NCI-H128 (cell line): ENCODE data around the gene ZDHHC5.
A peak's percentile ranks its signal among the peaks of the same experiment; 100 is the strongest.
"Not testable (repeated sequence)": the region's sequence is repeated elsewhere in the genome, so short reads cannot be mapped to it uniquely, and the experiment has no call there.

Source experiments
- DNase-seq: peaks from one replicate; lab custom pipeline; 2025; ENCODE audit not compliant: unreplicated experiment; lab: John Stamatoyannopoulos, UW

The ZDHHC5 gene

DNA sequence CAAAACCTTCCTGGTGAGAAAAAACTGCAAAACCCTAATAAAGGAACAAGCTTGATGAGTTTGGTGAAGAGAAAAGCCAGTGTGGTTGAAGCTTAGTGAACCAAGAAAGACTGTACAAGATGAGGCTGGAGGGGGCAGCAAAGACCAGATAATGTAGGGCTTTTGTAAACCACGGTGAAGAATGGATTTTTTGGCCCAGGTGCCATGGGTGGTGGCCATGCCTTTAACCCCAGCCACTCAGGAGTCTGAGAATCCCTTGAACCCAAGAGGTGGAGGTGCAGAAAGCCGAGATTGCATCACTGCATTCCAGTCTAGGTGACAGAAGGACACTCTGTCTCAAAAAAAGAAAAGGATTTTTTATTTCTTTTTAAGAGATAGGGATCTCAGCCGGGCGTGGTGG lies 5.0 kb upstream of the ZDHHC5 start:
- DNase-seq, result no peak

DNA sequence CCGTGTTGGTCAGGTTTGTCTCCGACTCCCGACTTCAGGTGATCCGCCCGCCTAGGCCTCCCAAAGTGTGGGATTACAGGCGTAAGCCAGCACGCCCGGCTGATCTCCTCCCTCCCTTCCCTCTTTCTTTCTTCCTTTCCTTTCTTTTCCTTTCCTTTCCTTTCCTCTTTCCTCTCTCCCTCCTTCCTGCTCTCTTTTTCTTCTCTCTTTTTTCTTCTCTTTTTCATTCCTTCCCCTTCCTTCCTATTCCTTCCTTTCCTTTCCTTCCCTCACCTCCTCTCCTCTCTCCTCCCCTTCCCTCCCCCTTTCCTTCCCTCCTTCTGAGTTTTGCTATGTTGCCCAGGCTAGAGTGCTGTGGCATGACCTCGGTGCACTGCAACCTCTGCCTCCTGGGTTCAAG lies 3.9 kb upstream of the ZDHHC5 start:
- DNase-seq, result no peak

DNA sequence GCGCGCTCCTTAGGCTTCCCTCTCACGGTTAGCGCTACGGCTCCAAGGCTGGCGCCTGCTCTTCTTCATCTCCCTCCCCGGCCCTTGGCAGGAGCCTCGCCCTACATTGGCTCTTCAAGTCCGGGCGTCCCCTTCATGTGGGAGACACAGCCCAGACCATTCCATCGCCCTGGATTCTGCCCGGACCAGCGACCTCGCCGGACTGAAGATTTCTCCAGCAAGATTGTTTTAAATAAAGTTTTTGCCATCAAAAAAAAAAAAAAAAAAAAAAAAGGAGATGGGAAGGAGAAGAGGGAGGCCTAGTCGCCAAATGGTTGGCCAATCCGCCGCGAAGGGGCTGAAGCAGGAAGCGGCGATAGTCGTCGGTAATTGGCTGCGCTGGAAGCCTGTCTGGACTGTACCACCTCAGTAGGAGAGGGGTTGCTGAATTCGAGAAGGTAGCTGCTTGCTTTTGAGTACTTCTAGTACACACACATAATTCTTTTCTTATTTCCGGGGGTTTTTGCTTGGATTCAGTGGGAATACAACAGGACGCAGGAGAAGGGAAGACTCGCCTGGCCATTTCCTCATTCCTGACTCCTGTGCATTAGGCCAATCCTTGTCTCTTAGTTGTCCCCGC lies 688 bp upstream of the ZDHHC5 start:
- DNase-seq, result peak; percentile 96

DNA sequence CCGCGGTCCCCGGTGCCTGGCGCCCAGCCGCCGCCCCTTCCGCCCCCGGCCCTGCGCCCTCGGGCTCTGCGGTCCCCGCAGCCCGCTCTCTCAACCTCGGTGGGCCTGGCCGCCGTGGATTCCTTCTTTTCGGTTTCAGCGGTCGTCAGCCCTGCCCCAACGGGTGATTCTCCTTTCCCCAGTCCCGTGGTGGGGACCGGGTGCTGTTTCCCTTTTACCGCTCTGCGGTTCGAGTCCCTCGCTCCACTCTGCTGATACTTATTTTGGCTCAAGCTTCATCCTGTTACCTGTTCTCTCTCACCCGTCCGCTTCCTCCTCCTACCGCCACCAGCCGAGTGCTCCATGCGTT lies 494 bp downstream of the ZDHHC5 start:
- no peak for DNase-seq

DNA sequence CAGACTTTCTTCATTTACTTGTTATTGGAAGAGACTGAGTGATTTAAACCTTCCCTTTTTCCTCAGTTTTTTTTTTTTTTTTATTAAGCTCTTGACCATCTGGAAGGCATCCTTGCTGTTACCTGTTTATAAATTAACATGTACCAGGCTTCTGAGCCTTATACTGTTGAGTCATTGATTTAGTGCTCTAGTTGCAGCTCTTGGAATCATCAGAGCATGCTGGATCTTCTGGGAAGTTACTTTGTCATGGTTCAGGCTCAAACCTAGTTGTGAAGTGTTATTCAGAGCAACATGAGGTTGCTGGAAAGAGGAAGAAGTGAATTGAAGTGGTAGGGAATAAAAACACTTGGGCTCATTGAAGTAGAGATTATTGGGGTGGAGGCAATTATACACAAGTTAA lies 6.3 kb downstream of the ZDHHC5 start:
- no peak for DNase-seq

DNA sequence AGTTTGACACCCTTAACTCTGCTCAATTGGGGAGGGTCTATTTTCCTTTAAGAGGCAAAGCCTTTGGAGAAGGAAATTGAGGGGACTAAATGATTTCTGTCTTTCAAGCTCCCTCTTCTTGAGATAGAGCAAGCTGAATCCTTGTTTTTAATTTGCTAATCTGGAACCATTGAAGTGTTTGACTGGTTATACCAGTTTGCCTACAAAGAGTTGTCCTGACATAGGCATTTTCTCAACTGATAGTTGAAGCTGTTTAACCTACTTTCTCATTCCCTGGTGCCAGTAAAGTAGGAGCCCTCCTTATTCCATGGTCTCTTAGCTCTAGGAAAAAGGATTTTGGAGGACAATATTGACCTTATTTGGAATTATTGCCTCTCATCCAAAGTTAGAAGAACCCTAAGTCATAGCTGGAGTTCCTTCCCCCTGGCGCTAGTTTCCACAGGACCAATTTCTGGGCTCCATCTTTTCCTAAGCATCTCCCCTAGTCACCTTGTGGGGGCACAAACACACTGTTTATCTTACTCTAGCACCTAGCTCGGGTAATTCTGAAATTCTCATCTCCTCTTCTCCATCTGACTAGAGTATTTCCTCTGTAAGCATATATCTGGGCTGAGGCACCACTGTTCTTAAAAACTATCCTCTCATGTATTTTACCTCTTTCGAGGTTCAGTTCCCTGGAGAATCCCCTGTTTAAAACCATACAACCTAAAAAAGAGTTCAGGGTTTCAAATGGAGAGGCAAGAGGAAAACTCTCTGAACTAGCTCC lies 7.4 kb downstream of the ZDHHC5 start:
- no peak for DNase-seq

DNA sequence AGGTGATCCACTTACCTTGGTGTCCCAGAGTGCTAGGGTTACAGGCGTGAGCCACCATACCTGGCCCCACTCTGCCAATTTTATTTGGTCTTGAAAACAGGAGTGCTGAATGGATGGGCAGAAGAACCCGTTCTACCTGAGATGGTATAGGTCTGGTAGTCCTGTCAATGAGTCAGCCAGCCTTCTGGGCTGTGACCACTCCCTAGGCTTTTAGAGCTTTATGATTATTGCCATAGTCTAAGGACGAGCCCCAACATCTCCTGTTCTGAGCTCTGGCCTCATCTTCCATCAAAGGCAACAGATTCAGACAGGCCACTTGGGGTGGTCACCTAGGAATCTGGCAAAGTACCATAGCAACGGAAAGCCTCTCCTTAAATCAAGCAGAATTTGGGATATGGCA lies 11.5 kb downstream of the ZDHHC5 start:
- DNase-seq, result no peak

DNA sequence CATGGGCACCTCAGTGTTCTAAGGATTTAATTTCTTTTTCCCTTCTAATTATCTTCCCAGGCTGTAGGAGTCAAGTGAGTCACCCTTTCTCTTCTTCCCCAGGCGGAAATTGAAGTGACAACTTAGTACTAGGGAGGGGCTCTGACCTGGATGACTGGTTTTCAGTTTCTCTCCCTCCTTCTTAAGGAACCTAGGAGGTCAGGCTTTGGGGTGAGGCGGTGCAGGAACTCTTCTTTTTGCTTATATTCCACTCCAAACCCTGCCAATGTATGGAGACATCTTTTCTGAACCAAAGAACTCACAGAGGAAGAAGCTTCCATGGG lies 12.6 kb downstream of the ZDHHC5 start:
- no peak for DNase-seq

DNA sequence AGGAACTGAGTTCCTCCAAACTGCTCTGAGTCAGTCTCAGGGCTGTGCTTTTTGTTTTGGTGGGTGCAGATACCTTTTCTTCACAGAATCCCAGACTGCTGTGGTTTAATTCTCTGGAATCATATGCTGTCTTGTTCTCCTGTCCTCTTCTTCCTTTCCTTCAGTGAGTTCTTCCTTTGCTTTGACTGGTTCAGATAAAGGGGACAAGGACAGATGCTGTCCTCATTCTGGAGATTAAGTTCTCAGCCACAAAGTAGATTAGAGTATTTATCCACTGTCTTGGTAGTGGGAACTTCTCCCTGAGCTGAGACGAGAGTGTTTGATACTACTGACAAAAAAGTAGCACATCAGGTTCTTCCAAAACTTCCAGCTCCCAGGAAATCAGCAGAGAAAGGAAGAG lies 13.3 kb downstream of the ZDHHC5 start:
- DNase-seq, result no peak

DNA sequence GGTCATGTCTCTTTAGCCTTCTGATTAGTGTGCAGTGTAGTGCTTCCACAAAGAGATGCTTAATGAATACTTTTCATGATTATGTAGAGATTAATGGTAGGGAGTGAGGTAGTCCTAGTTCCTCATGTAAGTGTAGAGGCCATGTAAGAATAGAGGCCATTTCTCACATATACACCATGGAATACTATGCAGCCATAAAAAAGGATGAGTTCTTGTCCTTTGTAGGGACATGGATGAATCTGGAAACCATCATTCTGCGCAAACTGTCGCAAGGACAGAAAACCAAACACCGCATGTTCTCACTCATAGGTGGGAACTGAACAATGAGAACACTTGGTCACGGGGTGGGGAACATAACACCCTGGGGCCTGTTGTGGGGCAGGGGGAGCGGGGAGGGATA lies 22.6 kb downstream of the ZDHHC5 start:
- not testable (repeated sequence) for DNase-seq

DNA sequence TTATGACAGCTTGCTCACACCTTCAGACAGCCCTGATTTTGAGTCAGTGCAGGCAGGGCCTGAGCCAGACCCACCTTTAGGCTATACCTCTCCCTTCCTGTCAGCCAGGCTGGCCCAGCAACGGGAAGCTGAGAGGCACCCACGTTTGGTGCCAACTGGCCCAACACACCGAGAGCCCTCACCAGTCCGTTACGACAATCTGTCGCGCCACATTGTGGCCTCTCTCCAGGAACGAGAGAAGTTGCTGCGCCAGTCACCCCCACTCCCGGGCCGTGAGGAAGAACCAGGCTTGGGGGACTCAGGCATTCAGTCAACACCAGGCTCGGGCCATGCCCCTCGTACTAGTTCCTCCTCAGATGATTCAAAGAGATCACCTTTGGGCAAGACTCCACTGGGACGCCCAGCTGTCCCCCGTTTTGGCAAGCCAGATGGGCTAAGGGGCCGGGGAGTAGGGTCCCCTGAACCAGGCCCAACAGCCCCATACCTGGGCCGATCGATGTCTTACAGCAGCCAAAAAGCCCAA lies 31.0 kb downstream of the ZDHHC5 start:
- DNase-seq, result no peak

DNA sequence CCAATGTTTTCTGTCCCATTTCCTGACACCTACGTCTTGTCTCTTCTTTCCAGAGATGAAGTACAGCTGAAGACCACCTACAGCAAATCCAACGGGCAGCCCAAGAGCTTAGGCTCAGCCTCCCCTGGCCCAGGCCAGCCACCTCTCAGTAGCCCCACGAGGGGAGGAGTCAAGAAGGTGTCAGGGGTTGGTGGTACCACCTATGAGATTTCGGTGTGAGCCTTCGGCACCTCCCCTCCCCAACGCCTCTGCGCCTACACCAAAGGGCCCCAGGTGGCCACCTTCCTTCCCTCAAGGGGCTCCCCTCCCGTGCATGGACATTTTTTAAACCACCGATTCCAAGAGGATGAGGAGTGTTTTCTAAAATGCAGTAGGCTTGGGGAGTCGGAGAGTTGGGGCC lies 31.9 kb downstream of the ZDHHC5 start:
- no peak for DNase-seq

DNA sequence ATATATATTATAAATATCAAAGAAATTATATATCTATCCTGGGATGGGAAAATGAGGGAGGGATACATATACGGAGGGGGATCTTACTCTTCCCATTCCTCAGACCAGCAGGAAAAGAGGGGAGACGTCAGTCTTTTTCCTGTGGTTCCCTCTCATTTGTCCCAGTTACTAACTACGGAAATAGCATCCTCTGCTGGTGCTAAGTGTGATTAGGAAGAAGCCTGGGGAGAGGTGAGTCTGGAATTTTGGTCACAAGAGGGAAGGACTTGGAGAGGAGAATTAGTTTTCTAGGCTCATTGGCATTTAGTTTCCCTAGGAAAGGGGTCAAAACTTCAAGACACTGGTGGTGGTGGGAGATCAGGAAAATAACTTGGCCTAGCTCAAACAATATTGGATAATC lies 32.5 kb downstream of the ZDHHC5 start:
- no peak for DNase-seq

DNA sequence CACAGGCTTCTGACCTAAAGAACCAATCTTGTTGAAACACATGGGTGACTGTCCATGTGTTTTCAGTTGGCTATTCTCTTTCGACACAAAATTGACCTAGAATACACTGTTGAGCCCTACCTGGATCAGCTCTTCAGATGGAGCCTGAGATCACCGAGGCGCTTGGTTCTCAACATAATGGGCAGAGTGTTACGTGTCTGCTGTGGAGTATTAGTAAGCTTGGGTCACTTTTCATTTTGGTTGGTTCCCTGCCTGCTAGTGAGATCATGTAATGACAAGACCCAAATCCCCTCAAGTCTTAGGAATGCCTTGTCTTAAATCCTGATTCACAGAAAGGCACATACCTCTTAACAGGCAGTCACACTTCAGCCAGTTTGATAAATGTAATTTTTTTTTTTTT lies 35.4 kb downstream of the ZDHHC5 start:
- no peak for DNase-seq

DNA sequence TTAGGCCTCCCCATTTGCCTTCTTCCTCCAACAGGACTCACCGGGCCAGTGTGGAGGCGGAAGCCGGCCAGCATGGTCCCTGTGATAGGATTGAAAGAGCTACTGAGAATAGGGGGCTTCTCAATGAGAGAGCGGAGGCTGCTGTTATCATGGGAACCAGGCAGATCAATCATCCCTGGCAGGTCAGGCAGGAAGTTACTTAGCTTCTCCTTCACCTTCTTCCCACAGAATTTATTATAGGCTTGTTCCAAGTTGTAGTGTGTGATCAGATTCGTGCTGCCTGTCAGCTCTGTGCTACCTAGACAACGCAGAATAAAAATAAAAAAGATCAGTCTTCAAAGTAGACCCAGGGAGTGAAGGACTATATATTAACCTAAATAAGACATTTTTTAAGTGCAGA lies 37.0 kb downstream of the ZDHHC5 start:
- DNase-seq, result no peak

DNA sequence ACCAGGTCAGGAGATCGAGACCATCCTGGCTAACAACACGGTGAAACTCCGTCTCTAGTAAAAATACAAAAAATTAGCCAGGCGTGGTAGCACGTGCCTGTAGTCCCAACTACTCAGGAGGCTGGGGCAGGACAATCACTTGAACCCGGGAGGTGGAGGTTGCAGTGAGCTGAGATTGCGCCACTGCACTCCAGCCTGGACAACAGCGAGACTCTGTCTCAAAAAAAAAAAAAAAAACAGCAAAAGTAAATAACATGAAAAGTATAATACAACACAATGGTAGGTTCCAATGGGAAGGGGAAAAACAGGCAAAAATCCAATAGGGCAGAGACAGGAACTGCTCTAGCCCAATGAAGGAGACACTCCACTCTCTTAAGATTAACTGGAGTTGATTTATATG lies 37.5 kb downstream of the ZDHHC5 start:
- not testable (repeated sequence) for DNase-seq

DNA sequence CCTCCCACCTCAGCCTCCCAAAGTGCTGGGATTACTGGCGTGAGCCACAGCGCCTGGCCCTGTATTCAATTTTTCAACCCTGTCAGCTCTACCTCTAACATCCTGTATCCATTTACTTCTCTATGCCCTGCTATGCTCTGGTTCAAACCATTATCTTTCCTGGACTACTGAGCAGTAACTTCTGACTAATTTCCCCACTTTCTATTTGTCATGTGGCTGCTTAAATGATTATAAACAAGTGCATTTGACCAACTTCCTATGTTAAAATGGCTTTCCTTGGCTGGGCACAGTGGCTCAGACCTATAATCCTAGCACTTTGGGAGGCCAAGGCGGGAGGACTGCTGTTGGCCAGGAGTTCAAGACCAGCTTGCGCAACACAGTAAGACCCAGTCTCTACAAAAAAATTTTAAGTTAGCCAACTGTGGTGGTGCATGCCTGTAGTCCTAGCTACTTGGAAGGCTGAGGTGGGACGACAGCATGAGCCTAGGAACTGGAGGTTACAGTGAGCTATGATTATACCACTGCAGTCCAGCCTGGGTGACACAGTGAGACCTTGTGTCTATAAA lies 42.0 kb downstream of the ZDHHC5 start:
- DNase-seq, result no peak

DNA sequence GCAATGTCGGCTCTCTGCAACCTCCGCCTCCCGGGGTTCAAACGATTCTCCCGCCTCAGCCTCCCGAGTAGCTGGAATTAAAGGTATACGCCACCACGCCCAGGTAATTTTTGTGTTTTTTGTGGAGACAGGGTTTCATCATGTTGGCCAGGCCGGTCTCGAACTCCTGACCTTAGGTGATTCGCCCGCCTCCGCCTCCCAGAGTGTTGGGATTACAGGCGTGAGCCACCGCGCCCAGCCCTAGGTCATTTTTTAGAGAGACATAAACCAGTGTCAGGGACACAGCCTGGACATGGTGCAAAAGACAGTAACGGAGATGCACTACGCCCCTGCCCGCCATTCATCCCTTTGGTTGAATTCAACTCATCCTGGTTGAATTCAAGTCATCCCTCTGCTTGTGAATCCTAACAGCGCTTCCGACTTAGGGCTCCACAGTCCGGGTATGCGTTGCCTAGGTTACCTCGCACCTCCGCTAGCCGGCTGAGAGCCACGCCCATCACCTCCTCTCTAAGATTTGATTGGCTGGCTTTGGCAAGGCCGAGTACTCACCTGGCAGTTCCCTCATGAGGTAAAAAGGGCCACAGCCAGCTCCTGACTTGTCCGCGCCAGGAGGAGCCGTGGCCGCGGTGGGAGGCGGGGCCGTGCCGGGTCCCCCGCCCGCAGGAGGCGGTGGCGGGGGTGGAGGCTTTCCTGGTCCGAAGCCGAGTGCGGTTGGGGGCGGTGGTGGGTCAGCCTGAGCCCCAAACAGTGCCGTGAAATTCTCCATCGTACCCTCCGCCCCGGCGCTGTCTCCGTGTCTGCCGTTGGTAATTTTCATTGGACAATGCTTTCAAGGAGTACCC lies 43.7 kb downstream of the ZDHHC5 start, which contains the start of gene MED19:
TSS of gene MED19 (minus strand) at position 802 of the 842 bp plus-strand sequence. CDS start at position 766, 36 bp downstream.
- peak; percentile 82 for DNase-seq

DNA sequence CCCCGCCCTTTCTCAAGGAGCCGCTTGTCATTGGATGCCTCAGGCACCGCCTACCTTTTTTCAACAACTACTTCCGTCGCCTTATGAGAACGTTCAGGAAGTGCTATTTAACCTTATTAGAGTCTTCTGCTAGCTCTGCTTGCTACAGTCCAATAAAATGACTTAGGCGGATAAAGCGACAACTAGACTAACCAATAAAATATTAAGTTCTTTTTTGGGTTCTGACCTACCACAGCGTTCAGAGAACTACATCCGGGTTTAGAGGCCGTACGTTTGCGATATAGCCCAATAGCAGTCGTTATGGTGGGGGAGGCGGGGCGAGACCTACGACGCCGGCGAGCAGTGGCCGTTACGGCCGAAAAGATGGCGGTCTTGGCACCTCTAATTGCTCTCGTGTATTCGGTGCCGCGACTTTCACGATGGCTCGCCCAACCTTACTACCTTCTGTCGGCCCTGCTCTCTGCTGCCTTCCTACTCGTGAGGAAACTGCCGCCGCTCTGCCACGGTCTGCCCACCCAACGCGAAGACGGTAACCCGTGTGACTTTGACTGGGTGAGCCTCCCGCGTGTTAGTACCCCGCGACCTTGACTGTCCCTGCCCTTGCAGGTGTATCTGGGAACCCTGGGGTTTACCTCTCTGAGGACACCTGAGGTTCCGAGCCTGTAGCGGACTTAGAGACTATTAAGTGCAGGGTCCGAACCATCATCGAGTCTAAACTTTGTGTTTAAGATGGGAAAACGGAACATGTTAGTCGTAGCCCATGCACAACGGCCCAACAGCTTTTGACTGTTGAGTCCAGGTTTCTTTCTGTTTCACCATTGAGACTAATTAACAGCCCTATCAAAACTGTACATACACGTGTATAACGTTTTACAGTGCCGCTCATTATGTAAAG lies 44.6 kb downstream of the ZDHHC5 start, which contains the start of gene TMX2:
TSS of gene TMX2 (plus strand) at position 338 of the 895 bp plus-strand sequence. CDS start at position 364, 26 bp downstream.
- peak; percentile 93 for DNase-seq

DNA sequence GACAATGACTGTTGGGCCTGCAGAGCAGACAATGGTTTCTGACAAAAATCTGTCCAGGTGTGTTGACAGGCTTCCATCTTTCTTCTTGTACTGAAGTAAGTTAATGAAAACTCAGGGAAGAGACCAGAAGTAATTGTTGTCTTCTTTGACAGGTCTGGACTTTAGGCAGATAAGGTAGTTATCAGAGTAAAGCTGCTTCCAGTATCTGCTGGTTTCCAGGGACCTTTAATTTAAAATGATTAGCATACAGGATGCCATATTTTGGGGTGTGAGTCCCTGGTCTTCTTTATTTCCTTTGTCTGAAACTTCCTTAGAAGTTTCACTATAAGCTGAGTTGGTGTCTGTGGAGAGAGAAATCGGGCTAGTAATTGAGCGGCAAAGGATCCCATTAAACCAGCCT lies 45.9 kb downstream of the ZDHHC5 start:
- no peak for DNase-seq
